Omental fat pad (tissue), 4 donors: ENCODE measurements around the gene RDH5. TPM values are rescaled to one million over a fixed set of nuclear protein-coding genes. Genes with fewer than 3 reads are reported as not detected.
A peak's percentile ranks its signal among the peaks of the same experiment; 100 is the strongest.

Experiments
- ATAC-seq: fragments of 150-250 bp; one replicate; pipeline ENCODE4 v1.9.1; 2016; ENCODE audit warnings: mild to moderate bottlenecking, moderate library complexity; ENCODE audit not compliant: low FRiP score
- DNase-seq: peaks from one replicate; pipeline ENCODE4 v3.0.0-alpha.2; 2019; ENCODE audit warnings: low spot score
- total RNA-seq, 4 donors: library from RNA; depleted of rRNA; stranded (reverse); fragments of >200 nt; gene quantifications; one replicate each; pipeline ENCODE4 v1.1.0, GENCODE V29; 2016
- TF ChIP-seq, protein P1 (sequence below), 3 donors: fragments of 450-650 bp; IDR thresholded peaks; one replicate each; pipeline ENCODE4 v1.5.1; 2016 to 2017; ENCODE audit warnings: antibody characterized with exemption in 3 of 3, mild to moderate bottlenecking in 3 of 3, moderate library complexity in 2 of 3

RDH5 gene
- total RNA-seq, 4 donors from 2014 or later, result 77.4 to 119 (median 100) TPM

DNA sequence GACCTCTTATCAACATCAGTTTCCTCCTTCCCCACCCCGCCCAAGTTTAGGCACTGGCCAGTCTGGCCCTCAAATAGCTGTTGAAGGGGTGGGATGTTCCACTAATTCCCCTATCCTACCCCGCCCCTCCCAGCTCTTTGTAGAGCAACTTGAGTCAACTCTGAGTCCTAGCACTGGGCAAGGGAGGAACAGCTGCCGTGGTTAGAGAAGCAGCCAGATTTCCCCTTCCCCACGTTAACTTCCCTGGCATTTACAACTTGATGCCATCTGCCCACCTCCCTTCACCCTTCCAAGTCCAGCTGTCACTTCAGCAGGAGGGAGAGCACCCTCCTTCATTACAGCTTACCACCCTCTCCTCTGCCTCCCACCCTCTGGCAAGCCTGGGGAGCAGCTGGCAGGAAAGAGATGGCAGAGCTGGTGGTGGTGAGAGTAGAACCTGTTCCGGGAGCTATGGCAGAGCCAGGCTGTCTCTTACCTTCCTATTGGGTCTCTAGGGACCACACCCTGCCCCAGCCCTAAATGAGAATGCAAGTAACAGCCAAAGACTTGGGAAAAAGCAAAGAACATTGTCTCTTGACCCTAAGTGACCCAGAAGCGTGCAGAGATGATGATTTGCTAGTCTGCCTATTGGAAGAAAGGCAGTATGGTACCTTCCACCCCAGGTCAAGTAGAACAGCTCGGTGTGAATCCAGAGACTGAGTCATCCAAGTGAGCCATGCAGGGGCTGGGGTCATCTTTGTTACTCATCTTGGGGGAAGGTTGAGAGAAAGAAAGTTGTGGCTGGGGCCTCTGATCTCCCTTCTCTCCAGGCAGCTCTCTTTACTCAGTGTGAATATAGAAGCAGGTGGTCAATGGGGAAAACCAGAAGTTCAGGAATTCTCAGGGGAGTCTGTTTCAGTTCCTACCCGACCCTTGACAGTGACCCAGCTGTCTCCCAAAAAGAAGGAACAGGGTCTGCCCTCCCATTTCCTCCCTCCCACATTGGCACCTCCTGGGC lies 2.9 kb upstream of the RDH5 start:
- DNase-seq (no peak), ATAC-seq (peak; percentile 49)
- TF ChIP-seq, protein P1, sequence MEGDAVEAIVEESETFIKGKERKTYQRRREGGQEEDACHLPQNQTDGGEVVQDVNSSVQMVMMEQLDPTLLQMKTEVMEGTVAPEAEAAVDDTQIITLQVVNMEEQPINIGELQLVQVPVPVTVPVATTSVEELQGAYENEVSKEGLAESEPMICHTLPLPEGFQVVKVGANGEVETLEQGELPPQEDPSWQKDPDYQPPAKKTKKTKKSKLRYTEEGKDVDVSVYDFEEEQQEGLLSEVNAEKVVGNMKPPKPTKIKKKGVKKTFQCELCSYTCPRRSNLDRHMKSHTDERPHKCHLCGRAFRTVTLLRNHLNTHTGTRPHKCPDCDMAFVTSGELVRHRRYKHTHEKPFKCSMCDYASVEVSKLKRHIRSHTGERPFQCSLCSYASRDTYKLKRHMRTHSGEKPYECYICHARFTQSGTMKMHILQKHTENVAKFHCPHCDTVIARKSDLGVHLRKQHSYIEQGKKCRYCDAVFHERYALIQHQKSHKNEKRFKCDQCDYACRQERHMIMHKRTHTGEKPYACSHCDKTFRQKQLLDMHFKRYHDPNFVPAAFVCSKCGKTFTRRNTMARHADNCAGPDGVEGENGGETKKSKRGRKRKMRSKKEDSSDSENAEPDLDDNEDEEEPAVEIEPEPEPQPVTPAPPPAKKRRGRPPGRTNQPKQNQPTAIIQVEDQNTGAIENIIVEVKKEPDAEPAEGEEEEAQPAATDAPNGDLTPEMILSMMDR (IDR thresholded peaks at IDR 0.05), result no peak

DNA sequence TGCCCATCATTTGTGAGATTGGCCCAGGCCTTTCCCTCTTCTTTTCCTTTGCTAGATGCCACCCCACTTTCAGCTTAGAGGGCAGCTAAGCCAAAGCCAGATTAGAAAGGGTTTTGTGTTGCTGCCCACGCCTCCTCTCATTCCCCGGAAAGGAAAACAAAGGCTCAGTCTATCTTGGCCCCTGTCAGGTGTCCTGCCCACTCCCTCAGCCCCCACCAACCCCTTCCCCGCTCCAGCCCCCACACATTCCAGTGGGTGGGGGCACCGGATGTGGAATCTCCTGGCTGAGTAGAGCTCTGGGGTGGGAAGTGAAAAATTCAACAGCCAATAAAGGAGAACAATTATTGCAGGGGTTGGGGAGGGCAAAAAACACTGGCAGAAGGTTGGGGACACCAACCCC lies 2.2 kb upstream of the RDH5 start:
- ATAC-seq, result no peak
- DNase-seq, result no peak
- TF ChIP-seq, protein P1 (IDR thresholded peaks at IDR 0.05), result no peak

DNA sequence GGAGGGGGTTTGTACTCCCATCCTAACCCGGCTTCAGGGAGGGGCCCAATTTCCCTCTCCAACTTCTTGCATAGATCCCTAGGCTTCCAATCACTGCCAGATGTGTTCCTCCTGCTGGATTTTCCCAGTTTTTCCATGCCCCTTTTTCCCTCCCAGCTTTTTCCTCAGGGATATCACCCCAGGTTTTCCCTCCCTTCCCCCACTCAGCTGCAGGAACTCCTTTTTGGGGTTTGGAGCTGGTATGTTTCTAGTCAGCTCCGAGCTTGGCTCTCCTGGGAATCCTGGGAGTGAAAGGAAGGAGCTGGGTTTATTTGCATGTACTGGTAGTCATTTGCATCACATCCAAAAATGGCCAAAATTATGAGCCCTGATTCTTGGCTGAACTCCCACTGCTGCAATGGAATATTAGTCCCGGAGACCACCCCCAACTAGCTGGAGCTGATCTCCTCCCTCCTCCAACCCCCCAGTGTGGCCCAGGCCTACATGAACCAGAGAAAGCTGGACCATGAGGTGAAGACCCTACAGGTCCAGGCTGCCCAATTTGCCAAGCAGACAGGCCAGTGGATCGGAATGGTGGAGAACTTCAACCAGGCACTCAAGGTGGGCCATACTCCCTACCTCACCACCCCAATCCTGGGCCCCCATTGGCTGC lies 1.4 kb upstream of the RDH5 start:
- ATAC-seq (no peak), DNase-seq (no peak)
- TF ChIP-seq, protein P1 (IDR thresholded peaks at IDR 0.05), result no peak

DNA sequence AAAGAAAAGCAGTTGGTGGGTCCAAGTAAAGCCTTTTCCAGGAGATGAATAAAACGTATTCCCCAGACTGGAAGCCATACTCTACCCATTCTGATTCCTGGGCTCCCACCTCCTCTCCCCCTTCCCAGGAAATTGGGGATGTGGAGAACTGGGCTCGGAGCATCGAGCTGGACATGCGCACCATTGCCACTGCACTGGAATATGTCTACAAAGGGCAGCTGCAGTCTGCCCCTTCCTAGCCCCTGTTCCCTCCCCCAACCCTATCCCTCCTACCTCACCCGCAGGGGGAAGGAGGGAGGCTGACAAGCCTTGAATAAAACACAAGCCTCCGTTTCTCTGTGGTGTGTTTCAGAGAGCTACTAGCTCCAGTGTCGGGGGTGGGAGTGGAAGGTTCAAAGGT lies 822 bp upstream of the RDH5 start:
- no peak for ATAC-seq
- DNase-seq, result no peak
- TF ChIP-seq, protein P1 (IDR thresholded peaks at IDR 0.05), result no peak

DNA sequence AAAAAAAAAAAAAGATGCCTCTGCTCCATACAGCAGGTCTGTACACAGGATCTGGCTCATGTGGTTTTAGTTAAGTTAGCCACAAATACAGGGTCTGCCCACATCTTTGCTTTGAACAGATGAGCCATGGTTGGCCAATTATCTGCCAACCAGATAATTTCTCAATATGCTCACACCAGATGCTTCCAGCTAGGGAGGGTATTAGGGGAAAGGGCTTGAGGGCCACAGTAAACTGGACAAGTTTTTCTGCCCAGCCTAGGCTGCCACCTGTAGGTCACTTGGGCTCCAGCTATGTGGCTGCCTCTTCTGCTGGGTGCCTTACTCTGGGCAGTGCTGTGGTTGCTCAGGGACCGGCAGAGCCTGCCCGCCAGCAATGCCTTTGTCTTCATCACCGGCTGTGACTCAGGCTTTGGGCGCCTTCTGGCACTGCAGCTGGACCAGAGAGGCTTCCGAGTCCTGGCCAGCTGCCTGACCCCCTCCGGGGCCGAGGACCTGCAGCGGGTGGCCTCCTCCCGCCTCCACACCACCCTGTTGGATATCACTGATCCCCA lies 776 bp downstream of the RDH5 start:
- TF ChIP-seq, protein P1 (IDR thresholded peaks at IDR 0.05), result no peak
- DNase-seq (no peak), ATAC-seq (peak; percentile 44)

DNA sequence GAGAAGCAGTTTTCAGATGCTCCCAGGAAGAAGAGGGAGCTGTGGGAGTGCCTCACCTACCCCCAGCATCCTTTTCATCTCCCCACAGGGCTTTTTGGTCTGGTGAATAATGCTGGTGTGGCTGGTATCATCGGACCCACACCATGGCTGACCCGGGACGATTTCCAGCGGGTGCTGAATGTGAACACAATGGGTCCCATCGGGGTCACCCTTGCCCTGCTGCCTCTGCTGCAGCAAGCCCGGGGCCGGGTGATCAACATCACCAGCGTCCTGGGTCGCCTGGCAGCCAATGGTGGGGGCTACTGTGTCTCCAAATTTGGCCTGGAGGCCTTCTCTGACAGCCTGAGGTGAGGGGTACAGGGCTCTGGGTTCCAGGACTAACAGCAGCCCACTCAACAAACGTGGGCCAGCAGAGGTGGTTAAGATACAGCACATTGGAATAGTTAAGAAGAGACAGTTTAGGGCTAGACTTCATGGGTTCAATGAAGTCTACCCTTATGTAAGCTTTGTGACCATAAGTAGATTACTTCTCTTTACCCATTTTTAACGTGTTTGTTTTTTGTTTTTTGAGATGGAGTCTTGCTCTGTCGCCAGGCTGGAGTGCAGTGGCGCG lies 1.5 kb downstream of the RDH5 start:
- ATAC-seq, result no peak
- no peak for DNase-seq
- TF ChIP-seq, protein P1 (IDR thresholded peaks at IDR 0.05), result no peak
